ENCODE data around the gene DPEP2.

- TF ChIP-seq TAF1 (IDR thresholded peaks at IDR 0.05; ENCODE audit: borderline replicate concordance, insufficient read depth, low read length) = no peak
- no peak for TF ChIP-seq SIN3A (IDR thresholded peaks at IDR 0.05; ENCODE audit: borderline replicate concordance, insufficient read depth, low read length)
- no peak for TF ChIP-seq POLR2AphosphoS5 (IDR thresholded peaks at IDR 0.05; ENCODE audit: low read depth, low read length)
- no peak for TF ChIP-seq REST (IDR thresholded peaks at IDR 0.05; ENCODE audit: insufficient read depth in 1 of 2, low read depth in 2 of 2, low read length in 2 of 2)
- TF ChIP-seq FOXP2 (optimal IDR thresholded peaks at IDR 0.05; ENCODE audit: borderline replicate concordance, extremely low read depth, extremely low read length, insufficient read depth) = no peak
These were observed 41.7 kb downstream of the DPEP2 start for GRCh38 chr16:67957622-67958021.

Data from PFSK-1 (cell line).